DMS53 treated with DMSO at 0.1 percent for 48 hours (cell line): ENCODE results near the gene EPB41L2.
"Not testable (repeated sequence)": the region's sequence is repeated elsewhere in the genome, so short reads cannot be mapped to it uniquely, and the experiment has no call there.

Source experiments
- DNase-seq: peaks from one replicate; lab custom pipeline; 2025; ENCODE audit not compliant: unreplicated experiment; lab: John Stamatoyannopoulos, UW

Gene EPB41L2

GRCh38 chr6:131063028-131063763 lies at the start of gene EPB41L2:
EPB41L2 (minus strand) TSS chr6:131063245; CDS start chr6:130956485, 106,760 bp downstream.
- DNase-seq = peak; percentile 51

GRCh38 chr6:131112249-131112648 lies 49.2 kb upstream of the EPB41L2 start:
- no peak for DNase-seq

GRCh38 chr6:131107151-131107550 lies 44.1 kb upstream of the EPB41L2 start:
- DNase-seq = no peak

- DNase-seq = no peak
These were observed 40.9 kb upstream of the EPB41L2 start for GRCh38 chr6:131103901-131104300.

GRCh38 chr6:131103296-131103695 lies 40.3 kb upstream of the EPB41L2 start:
- DNase-seq = no peak

- DNase-seq = no peak
These were observed 39.1 kb upstream of the EPB41L2 start for GRCh38 chr6:131101911-131102680.

GRCh38 chr6:131096786-131097185 lies 33.7 kb upstream of the EPB41L2 start:
- no peak for DNase-seq

- DNase-seq = no peak
These were observed 30.3 kb upstream of the EPB41L2 start for GRCh38 chr6:131093334-131093733.

GRCh38 chr6:131091944-131092343 lies 28.9 kb upstream of the EPB41L2 start:
- not testable (repeated sequence) for DNase-seq

- DNase-seq = not testable (repeated sequence)
These were observed 27.3 kb upstream of the EPB41L2 start for GRCh38 chr6:131090339-131090738.

- DNase-seq = no peak
These were observed 21.9 kb upstream of the EPB41L2 start for GRCh38 chr6:131084982-131085381.

GRCh38 chr6:131083687-131084086 lies 20.6 kb upstream of the EPB41L2 start:
- no peak for DNase-seq

GRCh38 chr6:131082335-131082734 lies 19.3 kb upstream of the EPB41L2 start:
- DNase-seq = no peak

GRCh38 chr6:131080084-131080483 lies 17.0 kb upstream of the EPB41L2 start:
- no peak for DNase-seq

GRCh38 chr6:131073577-131073976 lies 10.5 kb upstream of the EPB41L2 start:
- no peak for DNase-seq

- no peak for DNase-seq
These were observed 7.0 kb upstream of the EPB41L2 start for GRCh38 chr6:131070061-131070460.

GRCh38 chr6:131068165-131068564 lies 5.1 kb upstream of the EPB41L2 start:
- no peak for DNase-seq

- no peak for DNase-seq
These were observed 4.5 kb upstream of the EPB41L2 start for GRCh38 chr6:131067521-131067920.

GRCh38 chr6:131065824-131066171 lies 2.8 kb upstream of the EPB41L2 start:
- DNase-seq = no peak

GRCh38 chr6:131065112-131065823 lies 2.2 kb upstream of the EPB41L2 start:
- no peak for DNase-seq

GRCh38 chr6:131063764-131064272 lies 773 bp upstream of the EPB41L2 start:
- no peak for DNase-seq
